Brain microvascular endothelial cell (primary cell): Measurements from ENCODE around the gene SF3B3.

Source experiments
- DNase-seq: peaks from one replicate; pipeline ENCODE4 v3.0.0-alpha.2; 2020
- H3K27ac ChIP-seq: fragments of 250-450 bp; sonication (Bioruptor Pico); 2 replicates; pipeline ENCODE4 v1.5.1; 2020; ENCODE audit warnings: mild to moderate bottlenecking, moderate library complexity
- H3K27me3 ChIP-seq: fragments of 250-450 bp; sonication (Bioruptor Pico); replicated peaks from 2 replicates; pipeline ENCODE4 v1.5.1; 2020; ENCODE audit warnings: mild to moderate bottlenecking
- H3K36me3 ChIP-seq: fragments of 250-450 bp; sonication (Bioruptor Pico); replicated peaks from 2 replicates; pipeline ENCODE4 v1.5.1; 2020; ENCODE audit warnings: mild to moderate bottlenecking
- H3K4me3 ChIP-seq: 2 replicates; pipeline ENCODE4 v1.5.1; 2011; ENCODE audit warnings: low read depth, mild to moderate bottlenecking, control low read depth, low read length, moderate library complexity
- CTCF ChIP-seq: IDR thresholded peaks from 2 replicates; pipeline ENCODE4 v1.5.1; 2011; ENCODE audit warnings: low read depth, mild to moderate bottlenecking, moderate library complexity, low read length, control low read depth, inconsistent platforms; ENCODE audit errors: missing control alignments
- in situ Hi-C: cut with HindIII; loops from 2 replicates; pipeline ENCODE4 v1.10.0; 2017; ENCODE audit warnings: low sequenced_read_pairs, low pct_ligation_motif_present

The SF3B3 gene

GRCh38 chr16:70597135-70597835 lies 73.7 kb downstream of the SF3B3 start:
- H3K36me3 ChIP-seq: no peaks in the 10 kb centered on the region
- H3K4me3 ChIP-seq: no peak overlapping the region
- TF ChIP-seq CTCF: no peak
- no peak for DNase-seq
- H3K27ac ChIP-seq: no peak overlapping the region
- H3K27me3 ChIP-seq: no peaks in the 10 kb centered on the region
- in situ Hi-C loops: no loop called here

DNA sequence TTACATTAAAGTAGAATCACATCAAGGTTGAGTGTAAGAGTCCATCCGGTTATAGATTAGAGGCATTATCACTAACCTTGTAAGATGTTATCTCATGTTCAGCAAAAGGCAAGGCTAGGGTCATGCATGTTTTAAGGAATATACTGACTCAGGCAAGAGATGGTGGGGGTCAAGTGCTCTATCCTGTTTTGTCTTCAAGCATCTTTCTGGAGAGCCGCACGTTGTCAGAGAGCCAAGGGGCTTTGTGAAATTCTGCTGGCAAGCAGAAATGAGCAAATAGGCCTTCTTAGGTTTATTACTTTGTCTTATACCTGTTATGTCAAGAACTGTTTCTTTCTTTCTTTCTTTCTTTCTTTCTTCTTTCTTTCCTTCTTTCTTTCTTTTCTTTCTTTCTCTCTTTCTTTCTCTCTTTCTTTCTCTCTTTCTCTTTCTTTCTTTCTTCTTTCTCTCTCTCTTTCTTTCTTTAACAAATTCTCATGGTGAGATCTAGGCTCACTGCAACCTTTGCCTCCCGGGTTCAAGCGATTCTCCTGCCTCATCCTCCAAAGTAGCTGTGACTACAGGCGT lies 75.4 kb downstream of the SF3B3 start:
- DNase-seq: no peak
- H3K27me3 ChIP-seq: no peaks in the 10 kb centered on the region
- no peak for TF ChIP-seq CTCF
- no peak overlapping the region for H3K4me3 ChIP-seq
- no peaks in the 10 kb centered on the region for H3K36me3 ChIP-seq
- no peak overlapping the region for H3K27ac ChIP-seq
- in situ Hi-C loops: no loop called here

DNA sequence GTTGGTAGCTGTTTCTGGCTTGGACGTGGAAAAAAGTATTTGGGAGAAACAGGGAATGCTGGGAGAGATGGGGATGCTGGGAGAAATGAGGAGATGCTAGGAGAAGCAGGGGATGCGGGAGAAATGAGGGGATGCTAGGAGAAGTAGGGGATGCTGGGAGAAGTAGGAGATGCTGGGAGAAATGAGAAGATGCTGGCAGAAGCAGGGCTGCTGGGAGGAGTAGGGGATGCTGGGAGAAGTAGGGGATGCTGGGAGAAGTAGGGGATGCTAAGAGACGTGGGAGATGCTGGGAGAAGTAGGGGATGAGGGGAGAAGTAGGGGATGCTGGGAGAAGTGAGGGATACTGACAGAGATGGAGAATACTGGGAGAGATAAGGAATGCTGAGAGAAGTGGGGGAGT lies 77.1 kb downstream of the SF3B3 start:
- no peak for TF ChIP-seq CTCF
- H3K36me3 ChIP-seq: no peaks in the 10 kb centered on the region
- in situ Hi-C loops: no loop called here
- no peak for DNase-seq
- H3K27ac ChIP-seq: no peak overlapping the region
- H3K27me3 ChIP-seq: no peaks in the 10 kb centered on the region
- H3K4me3 ChIP-seq: no peak overlapping the region

DNA sequence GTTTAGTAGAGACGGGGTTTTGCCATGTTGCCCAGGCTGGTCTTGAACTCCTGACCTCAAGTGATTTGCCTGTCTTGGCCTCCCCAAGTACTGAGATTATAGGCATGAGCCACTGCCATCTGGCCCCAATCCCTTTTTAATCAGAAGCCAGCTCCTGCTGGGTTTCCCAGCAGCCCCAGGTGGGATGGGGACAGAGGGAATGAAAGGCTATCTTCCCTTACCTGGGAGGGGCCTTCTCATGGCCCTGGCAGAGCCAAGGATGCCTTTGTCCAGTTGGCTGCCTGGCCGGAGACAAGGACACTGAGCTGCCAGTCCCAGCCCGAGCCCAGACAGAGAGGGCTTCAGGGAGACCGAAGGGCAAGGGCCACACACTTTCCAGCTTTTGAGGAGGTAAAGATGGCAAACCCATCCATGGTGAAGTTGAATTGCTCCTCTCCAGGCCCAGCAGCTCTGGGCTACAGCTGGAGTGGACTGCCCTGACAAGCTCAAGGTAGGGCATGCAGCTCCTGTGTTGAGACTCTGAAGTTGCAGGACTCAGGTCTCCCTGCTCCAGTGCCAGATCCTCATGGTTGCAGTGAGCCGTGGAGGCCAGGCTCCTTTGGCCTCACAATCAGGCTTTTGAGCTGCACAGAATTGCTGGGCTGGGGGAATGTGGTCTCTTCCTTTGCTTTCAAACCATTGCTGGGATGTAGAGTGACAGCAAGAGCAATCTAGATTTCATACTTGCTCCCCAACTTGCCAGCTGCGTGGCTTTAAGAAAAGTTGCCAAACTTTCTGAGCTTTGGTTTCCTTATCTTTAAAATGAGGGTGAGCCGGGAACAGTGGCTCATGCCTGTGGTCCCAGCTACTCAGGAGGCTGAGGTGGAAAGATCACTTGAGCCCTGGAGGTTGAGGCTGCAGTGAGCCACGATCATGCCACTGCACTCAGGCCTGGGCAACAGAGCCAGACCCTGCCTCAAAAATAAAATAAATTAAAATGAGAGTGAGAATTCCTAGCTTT lies 78.3 kb downstream of the SF3B3 start:
- no peaks in the 10 kb centered on the region for H3K27me3 ChIP-seq
- TF ChIP-seq CTCF: no peak
- H3K4me3 ChIP-seq: no peak overlapping the region
- in situ Hi-C loops: no loop called here
- H3K27ac ChIP-seq: no peak overlapping the region
- no peaks in the 10 kb centered on the region for H3K36me3 ChIP-seq
- DNase-seq: peak; percentile 48

DNA sequence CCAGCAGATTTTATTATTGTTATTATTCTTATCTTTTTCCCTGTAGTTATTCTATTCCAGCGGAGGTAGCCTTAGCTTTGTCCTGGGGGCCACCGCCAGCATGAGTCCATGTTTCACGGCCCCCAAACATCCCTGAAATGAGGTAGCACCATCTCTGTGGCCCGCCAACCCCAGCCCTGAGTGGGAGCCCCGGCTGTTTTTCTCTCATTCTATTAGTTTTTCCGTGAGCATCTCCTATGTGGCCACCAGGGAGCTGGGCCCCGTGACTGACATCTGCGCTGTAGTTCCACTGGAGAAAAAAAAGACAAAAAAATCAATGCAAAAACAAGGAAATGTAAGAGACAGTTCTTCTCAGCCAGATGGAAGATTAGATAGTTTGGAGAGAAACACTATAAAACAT lies 79.2 kb downstream of the SF3B3 start:
- no peak overlapping the region for H3K4me3 ChIP-seq
- in situ Hi-C loops: no loop called here
- H3K27me3 ChIP-seq: no peaks in the 10 kb centered on the region
- TF ChIP-seq CTCF: peak; percentile 24
- H3K36me3 ChIP-seq: no peaks in the 10 kb centered on the region
- no peak overlapping the region for H3K27ac ChIP-seq
- no peak for DNase-seq
